Measurements from ENCODE around the gene GTF2I. TPM values are rescaled to one million over a fixed set of nuclear protein-coding genes. Genes with fewer than 3 reads are reported as not detected.
A peak's percentile ranks its signal among the peaks of the same experiment; 100 is the strongest.

GTF2I gene
- total RNA-seq: 100 to 1,000 TPM in 1 of 2 donors, 10 to 100 TPM in 1; 74.3 to 107 TPM

DNA sequence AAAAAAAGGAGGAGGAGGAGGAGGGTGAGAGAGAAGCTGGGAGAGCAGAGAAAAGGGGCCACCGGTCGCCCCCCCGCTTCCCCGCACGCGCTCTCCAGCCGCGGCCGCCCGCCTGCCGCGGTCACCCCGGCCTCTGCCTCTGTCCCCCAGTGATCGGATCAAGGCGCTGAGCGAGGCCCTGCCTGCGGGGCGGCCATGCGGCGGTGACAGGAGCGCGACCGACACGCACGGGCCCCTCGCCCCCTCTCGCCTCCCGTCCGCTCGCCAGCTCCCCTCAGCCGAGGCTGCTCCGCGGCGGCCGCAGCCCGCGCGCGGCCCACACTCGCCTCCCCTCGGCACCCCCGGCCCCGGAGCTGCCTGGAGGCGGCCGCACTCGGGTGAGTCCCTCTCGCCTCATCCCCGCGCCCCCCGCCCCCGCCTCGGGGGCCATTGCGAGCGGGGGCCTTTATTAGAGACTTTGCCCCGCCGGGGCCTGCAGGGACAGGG, at the start of gene GTF2I:
GTF2I (plus strand) TSS at position 27 of the 486 bp plus-strand sequence. CDS start 31,411 bp downstream, outside the sequence.
- peak within 1 kb of the TSS; percentile 82 to 100 for H3K4me3 ChIP-seq
- DNase-seq (ENCODE audit: low spot score): no peak
- H3K36me3 ChIP-seq: no peaks in the 10 kb centered on the region
- H3K27me3 ChIP-seq: no peaks in the 10 kb centered on the region
- TF ChIP-seq, protein P1, sequence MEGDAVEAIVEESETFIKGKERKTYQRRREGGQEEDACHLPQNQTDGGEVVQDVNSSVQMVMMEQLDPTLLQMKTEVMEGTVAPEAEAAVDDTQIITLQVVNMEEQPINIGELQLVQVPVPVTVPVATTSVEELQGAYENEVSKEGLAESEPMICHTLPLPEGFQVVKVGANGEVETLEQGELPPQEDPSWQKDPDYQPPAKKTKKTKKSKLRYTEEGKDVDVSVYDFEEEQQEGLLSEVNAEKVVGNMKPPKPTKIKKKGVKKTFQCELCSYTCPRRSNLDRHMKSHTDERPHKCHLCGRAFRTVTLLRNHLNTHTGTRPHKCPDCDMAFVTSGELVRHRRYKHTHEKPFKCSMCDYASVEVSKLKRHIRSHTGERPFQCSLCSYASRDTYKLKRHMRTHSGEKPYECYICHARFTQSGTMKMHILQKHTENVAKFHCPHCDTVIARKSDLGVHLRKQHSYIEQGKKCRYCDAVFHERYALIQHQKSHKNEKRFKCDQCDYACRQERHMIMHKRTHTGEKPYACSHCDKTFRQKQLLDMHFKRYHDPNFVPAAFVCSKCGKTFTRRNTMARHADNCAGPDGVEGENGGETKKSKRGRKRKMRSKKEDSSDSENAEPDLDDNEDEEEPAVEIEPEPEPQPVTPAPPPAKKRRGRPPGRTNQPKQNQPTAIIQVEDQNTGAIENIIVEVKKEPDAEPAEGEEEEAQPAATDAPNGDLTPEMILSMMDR (IDR thresholded peaks at IDR 0.05): no peak
- H3K27ac ChIP-seq: peak within 1 kb of the TSS; percentile 99
- H3K9me3 ChIP-seq: no peaks in the 10 kb centered on the region
- peaks cover 0 to 47% of the 10 kb centered on the region in 2 donors for H3K4me1 ChIP-seq

GRCh38 chr7:74612015-74612829, 45.3 kb upstream of the GTF2I start:
- TF ChIP-seq, protein P1 (IDR thresholded peaks at IDR 0.05): no peak
- Histone ChIP-seq H3K9me3 (no peaks in the 10 kb centered on the region), H3K27ac (peak overlapping the region; percentile 13 to 83), H3K36me3 (no peaks in the 10 kb centered on the region), H3K4me3 (no peak overlapping the region), H3K4me1 (peaks cover 0 to 8% of the 10 kb centered on the region in 2 donors), H3K27me3 (no peaks in the 10 kb centered on the region)
- no peak for DNase-seq (ENCODE audit: low spot score)

- H3K9me3 ChIP-seq: no peaks in the 10 kb centered on the region
- H3K27me3 ChIP-seq: no peaks in the 10 kb centered on the region
- H3K27ac ChIP-seq: no peak overlapping the region
- no peak overlapping the region for H3K4me3 ChIP-seq
- H3K4me1 ChIP-seq: peaks cover 0 to 16% of the 10 kb centered on the region in 2 donors
- H3K36me3 ChIP-seq: no peaks in the 10 kb centered on the region
- DNase-seq (ENCODE audit: low spot score): no peak
- TF ChIP-seq, protein P1 (IDR thresholded peaks at IDR 0.05): no peak
Measured at GRCh38 chr7:74615933-74616780, 41.4 kb upstream of the GTF2I start.

DNA sequence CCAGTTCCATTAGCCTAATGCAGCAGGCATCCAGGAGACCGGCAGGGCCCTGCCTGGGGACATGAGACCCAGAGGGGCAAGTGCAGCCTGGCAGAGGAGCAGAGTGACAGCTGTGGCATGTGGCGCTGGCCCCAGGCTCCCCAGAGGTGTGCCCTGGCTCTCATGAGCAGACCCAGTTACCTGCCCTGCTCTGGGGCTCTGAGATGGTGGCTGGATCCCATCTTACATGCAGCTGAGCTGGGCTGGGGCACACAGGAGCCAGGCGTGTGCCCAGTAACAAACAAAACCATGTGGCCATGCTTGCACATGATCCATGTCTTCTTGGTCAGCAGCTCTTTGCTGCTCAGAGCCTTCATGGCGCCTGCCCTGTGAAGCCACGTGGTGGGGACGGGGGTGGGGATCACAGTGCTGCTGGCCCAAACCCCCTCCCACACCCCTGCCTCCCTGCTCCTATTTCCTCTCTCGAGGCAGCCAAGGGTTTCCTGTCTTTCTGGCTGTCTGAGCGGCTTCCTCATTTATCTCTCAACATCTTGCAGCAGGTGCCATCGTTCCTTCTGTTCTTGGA, 40.3 kb upstream of the GTF2I start:
- TF ChIP-seq, protein P1 (IDR thresholded peaks at IDR 0.05): no peak
- H3K4me3 ChIP-seq: no peak overlapping the region
- H3K27ac ChIP-seq: no peak overlapping the region
- no peak for DNase-seq (ENCODE audit: low spot score)
- H3K27me3 ChIP-seq: no peaks in the 10 kb centered on the region
- H3K36me3 ChIP-seq: no peaks in the 10 kb centered on the region
- no peaks in the 10 kb centered on the region for H3K9me3 ChIP-seq
- H3K4me1 ChIP-seq: peaks cover 0 to 16% of the 10 kb centered on the region in 2 donors

GRCh38 chr7:74619235-74619860, 38.2 kb upstream of the GTF2I start:
- Histone ChIP-seq H3K36me3 (no peaks in the 10 kb centered on the region), H3K4me1 (peaks cover 0 to 11% of the 10 kb centered on the region in 2 donors), H3K27ac (no peak overlapping the region), H3K27me3 (no peaks in the 10 kb centered on the region), H3K4me3 (no peak overlapping the region), H3K9me3 (no peaks in the 10 kb centered on the region)
- DNase-seq (ENCODE audit: low spot score): no peak
- TF ChIP-seq, protein P1 (IDR thresholded peaks at IDR 0.05): no peak

Measured in right atrium auricular region (tissue), 2 donors.